Epithelial cell of prostate (primary cell): Measurements from ENCODE around the gene THEM5.
"Not testable (repeated sequence)": the region's sequence is repeated elsewhere in the genome, so short reads cannot be mapped to it uniquely, and the experiment has no call there.

Experiments
- DNase-seq: peaks from one replicate; pipeline ENCODE4 v3.0.0-alpha.2; 2011; ENCODE audit warnings: low read depth, low spot score
- H3K27ac ChIP-seq: fragments of 450-650 bp; 2 replicates; pipeline ENCODE4 v1.5.1; 2017; ENCODE audit warnings: mild to moderate bottlenecking

THEM5 gene

GRCh38 chr1:151868486-151868885, 15.0 kb upstream of the THEM5 start:
- no peak for DNase-seq

GRCh38 chr1:151867765-151868411, 14.4 kb upstream of the THEM5 start:
- peak overlapping the region; percentile 72 for H3K27ac ChIP-seq
- peak; percentile 49 for DNase-seq

More at GRCh38 chr1:151868486-151868885, 15.0 kb upstream of the THEM5 start:
- H3K27ac ChIP-seq, result peak overlapping the region; percentile 72

GRCh38 chr1:151867321-151867720, 13.8 kb upstream of the THEM5 start:
- H3K27ac ChIP-seq, result peak overlapping the region; percentile 72
- DNase-seq, result no peak

DNA sequence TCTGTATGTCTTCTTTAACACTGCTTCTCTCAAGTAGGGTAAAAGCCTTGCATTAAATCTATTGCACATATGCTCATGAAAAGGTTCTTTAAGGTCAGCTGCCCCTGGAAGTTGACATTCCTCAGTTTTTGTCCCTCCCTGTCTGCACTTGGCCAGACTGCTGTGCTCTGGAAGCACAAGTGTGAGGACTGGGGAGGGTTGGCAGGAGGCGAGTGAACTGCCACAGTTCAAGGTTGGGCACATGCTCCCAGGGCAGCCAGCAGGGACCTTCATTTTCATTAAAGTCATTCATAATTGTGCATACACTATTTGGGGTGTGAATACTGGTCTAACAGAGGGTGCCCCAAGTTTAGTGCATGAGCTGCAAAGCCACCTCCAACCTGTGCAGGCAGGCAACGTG, 10.9 kb upstream of the THEM5 start:
- H3K27ac ChIP-seq, result no peak overlapping the region
- DNase-seq, result no peak

DNA sequence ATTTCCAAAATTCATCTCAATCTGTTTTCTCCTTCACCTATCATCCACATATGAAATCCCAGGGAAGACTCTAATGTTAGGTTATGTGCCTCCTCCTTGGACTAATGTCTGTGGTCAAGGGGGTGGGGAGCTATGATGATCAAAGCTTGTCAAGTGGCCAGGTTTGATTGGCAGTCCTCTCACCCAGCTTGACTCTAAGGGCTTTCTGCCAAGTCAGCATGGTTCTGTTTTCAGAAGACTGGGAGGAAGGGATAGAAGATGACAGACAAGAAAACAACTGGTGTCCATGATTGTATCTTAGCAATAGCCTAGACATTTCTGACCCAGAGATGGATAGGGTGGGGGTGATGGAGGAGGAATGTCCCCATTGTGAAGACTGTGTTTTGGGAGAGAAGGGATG, 9.1 kb upstream of the THEM5 start:
- H3K27ac ChIP-seq, result no peak overlapping the region
- no peak for DNase-seq

GRCh38 chr1:151860504-151861187, 7.1 kb upstream of the THEM5 start:
- H3K27ac ChIP-seq, result no peak overlapping the region
- no peak for DNase-seq

- H3K27ac ChIP-seq, result no peak overlapping the region
- DNase-seq, result no peak
Observed at GRCh38 chr1:151859891-151860293, 6.4 kb upstream of the THEM5 start.

DNA sequence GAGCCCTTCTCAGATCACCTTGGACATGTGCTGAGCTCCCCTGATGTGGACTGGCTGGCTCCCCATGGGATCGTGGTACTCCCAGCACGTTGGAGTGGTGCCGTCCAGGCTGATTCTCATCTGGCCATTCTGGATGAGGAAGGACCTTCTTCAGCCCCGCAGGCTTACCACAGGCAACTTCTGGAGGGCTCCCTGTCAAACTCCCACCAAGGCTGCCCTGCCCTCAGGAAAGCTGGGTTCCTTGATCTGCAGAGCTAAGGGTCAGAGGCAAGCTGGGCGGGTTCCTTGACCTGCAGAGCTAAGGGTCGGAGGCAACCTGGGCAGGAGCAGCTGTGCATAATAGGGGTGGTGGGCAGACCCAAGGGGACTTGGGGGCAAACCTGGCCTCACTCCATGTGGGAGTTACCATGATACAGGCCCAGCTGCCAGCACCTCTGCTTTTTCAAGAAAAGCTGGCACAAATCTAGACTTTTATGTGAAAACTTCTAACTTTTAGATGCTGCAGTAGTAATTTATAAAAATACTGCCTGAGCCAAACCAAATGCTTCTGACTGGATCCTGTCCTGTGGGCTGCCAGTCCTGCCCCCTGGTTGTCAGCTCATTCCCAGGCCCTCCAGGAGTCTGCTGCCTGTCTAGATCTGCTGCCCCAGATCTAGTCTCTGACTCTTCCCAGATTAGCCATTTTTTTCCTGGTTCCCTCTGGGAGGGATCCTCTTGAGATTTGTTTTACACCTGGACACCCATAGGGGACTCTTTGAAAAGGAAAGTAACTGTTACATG, 5.6 kb upstream of the THEM5 start:
- no peak for DNase-seq
- peak overlapping the region; percentile 44 for H3K27ac ChIP-seq

DNA sequence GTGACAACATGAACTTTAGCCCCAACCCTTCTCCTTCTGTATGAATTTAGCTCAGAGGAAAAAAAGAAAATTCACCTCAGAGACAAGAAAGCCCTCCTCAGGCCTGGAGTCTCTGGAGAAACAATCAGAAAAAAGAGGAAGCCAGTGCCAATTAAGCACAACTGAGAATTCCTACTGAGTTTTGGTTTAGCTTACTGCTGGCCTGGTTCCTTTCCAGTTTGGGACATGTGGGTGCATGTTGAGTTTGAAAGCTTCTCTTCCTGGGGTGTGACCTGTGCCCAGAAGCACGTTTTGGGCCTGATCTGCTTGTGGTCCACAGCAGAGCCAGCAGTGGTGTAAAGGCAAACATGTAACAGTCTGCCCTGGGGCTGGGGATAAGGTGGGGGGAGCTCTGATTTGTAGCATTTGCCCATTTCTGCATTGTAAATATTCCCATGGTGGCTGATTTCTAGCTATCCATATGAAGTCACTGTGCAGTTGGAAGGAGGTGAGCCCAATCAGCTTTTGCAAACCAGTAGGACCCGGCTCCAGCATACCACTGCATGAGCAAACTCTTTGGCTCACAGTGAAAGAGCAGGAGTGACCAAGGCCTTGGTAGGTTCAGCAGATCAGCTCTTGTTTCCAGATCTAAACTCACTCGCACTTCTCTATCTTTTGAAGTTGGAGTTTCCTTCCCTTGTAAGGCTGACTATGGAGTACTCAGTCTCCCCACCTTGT, 4.7 kb upstream of the THEM5 start:
- no peak for DNase-seq
- peak overlapping the region; percentile 44 for H3K27ac ChIP-seq

DNA sequence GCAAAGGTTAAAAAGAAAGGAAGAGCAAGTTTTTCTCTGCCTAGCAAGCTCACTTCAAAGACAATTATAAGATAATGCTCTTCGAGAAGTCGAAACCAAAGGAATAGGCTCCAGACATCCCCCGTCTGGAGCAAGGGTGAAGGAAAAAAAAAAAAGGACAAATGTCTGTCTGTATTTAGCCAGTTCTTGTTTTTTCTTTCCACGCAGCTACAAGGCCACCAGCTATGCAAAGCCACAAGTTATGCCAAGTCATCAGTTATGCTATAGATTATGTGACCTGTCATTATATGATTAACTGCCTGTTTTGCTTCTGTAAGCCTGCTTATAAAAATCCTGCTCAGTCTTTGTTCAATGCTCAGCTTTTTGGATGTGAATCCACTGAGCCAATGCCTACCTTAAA, 2.4 kb upstream of the THEM5 start:
- H3K27ac ChIP-seq, result no peak overlapping the region
- no peak for DNase-seq

- H3K27ac ChIP-seq, DNase-seq: not testable (repeated sequence)
Observed at GRCh38 chr1:151855516-151855915, 2.0 kb upstream of the THEM5 start.

DNA sequence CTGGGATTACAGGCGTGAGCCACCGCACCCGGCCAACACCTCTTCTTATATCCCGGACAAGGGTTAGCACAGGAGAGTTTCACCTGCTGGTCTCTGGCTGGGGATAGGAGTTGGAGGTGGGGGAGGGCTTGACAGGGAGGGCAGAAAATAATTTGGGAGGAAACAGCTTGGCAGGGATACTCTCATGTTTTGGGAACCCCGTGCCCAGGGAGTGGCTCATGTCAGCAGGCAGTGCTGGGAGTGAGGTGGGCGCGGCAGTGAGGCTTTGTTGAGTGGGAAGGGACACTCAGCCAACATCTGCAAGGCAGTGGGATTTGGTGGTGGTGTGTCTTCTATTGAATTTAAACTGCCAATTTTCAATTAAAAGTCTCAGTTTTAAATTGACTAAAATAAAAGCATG, 1.1 kb upstream of the THEM5 start:
- no peak overlapping the region for H3K27ac ChIP-seq
- no peak for DNase-seq

GRCh38 chr1:151852733-151853132, 779 bp downstream of the THEM5 start:
- DNase-seq, result no peak
- H3K27ac ChIP-seq, result no peak overlapping the region

GRCh38 chr1:151851886-151852285, 1.6 kb downstream of the THEM5 start:
- H3K27ac ChIP-seq, result no peak overlapping the region
- DNase-seq, result no peak

- DNase-seq, result no peak
- no peak overlapping the region for H3K27ac ChIP-seq
Observed at GRCh38 chr1:151849871-151850270, 3.6 kb downstream of the THEM5 start.

DNA sequence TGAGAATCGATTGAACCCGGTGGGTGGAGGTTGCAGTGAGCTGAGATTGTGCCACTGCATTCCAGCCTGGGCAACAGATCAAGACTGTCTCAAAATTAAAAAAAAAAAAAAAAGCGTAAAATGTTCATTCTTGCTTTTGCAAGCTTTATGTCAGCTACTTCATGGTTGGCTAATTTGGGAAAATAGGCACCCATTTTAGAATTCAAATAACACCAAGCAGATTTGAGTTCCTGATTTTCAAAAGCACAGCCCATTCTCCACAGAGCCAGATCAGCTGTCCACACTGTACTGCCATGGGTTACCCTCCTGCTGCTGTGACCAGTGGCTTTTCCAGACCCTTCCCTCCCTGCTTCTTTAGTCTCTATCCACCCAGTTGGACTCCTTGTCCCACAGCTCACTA, 4.4 kb downstream of the THEM5 start:
- no peak for DNase-seq
- H3K27ac ChIP-seq, result no peak overlapping the region

GRCh38 chr1:151847867-151848596, 5.5 kb downstream of the THEM5 start:
- no peak for DNase-seq

DNA sequence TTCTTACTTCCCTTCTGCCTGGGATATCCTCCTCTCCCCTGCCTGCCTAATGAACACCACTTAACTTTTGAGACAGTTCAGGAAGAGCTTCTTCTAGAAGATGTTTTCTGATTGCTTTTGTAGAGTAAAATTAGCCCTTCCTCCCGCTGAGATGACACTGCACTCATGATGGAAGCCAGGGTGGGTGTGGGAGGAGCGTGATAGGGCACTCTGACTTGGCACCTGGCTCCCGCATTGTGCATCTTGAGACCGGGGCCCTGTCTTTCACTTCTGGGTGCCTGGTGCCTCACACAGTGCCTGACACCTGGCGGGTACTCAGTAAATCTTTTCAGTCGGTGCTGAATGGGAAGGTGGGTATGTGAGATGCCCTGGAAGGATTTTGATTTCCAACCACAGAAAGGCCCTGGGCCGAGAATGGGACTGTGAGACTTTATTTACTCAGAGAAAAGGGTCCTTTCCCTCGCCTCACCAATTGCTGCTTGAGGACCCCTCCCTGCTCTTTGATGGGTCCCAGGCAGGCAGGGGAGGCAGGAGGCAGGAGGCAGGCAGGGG, 6.8 kb downstream of the THEM5 start:
- H3K27ac ChIP-seq, result no peak overlapping the region
- DNase-seq, result no peak

More at GRCh38 chr1:151847867-151848596, 5.5 kb downstream of the THEM5 start:
- no peak overlapping the region for H3K27ac ChIP-seq

- no peak for DNase-seq
Observed at GRCh38 chr1:151846062-151846568, 7.4 kb downstream of the THEM5 start.

More at GRCh38 chr1:151846062-151846568, 7.4 kb downstream of the THEM5 start:
- no peak overlapping the region for H3K27ac ChIP-seq
